HG02884 (cell line): ENCODE results near the gene REN.

ENCODE experiments used
- ATAC-seq: cut with Tn5 transposase; IDR thresholded peaks from one replicate; pipeline ENCODE4 v1.9.1; 2021; ENCODE audit warnings: mild to moderate bottlenecking, moderate library complexity; ENCODE audit not compliant: unreplicated experiment

The REN gene

DNA sequence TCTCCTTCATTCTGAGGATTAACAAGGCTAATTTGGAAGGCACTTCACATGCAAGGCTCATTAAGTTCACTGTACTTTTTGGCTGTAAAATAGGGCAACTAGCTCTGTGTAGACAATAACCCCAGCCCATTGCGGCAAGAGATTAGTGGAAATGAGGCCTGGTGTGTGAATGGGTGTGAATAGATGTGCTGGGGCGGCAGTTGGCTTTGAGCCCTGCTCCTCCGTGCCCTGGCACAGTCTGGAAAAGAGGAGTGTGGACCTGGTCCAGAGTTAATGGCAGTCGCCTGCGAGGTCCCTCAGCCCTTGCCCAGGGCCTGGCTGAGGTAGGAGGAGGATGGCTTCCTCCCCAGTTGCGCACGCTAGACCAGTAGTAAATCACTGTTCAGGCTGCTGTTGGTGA is 25.3 kb upstream of the REN start:
- no peak for ATAC-seq

GRCh38 chr1:204190212-204191211 is 24.4 kb upstream of the REN start:
- ATAC-seq = no peak

GRCh38 chr1:204188959-204189639 is 23.0 kb upstream of the REN start:
- no peak for ATAC-seq

DNA sequence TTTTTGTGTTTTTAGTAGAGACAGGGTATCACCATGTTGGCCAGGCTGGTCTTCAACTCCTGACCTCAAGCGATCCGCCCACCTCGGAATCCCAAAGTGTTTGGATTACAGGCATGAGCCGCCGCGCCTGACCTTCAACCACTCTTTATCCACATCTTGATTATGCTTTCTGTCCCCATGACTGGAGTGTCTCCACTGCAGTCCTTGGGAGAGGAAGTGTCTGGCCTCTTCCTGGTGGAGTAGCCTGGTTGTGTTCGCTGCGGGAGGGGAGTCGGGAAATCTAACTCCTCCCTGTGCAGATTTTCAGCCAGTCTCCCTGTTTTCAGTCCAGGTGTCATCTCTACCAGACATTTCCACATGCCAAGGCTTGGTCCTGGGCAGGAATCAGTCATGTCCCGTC is 20.5 kb upstream of the REN start:
- ATAC-seq = no peak

DNA sequence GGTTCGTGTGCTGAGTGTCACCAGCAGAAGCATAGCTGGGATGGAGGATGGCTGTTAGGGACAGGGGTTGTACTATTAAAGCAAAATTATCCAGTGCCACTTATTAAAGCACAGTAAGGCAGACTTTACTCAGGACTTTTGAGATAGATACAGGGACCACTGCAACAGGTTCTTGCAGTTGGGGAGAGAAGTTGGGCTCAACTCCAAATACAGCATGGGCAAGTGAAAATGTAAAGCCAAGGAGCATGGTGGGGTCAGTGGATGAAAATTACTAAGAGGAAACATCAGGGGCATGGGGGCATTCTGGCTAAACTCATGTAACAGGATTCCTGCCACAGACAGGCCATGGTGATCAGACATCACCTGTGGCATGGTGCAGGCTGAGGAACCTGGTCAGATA is 15.0 kb upstream of the REN start:
- no peak for ATAC-seq

GRCh38 chr1:204180133-204180532 is 14.0 kb upstream of the REN start:
- no peak for ATAC-seq

DNA sequence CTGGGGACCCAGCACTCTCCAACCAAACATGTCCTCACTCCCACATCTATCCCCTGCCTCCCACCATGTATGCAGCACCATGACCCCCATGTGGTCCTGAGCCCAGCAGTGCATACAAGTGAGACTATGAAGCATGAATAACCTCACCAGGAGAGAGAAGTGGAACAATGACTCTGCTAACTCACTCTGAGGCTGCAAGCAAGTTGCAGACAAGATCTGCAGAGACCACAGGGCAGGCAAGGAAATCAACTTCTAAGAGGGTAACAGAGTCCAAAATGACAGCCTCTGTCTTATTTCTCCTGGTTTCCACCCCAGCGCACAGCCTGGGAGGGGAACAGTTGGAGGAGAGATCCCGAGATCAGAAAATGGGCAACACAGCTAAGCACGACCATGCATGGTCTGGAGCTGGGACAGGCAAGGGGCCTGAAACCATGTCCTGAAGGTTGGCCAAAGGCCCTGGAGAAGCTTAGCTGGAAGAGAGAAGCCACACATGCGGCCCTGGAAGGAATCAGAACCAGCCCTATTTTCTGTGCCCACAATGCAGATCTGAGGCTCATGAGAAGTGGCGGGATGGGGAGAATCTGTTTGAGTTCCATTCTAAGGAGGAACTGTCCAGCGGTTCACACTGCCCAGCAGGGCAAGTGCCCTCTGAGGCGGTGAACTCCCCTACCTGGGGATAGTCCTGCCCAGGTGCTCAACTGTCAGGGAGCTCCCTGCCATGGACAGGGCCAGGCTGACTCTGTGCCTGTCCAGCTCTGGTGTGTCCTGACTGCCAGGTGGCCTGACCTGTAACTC is 12.5 kb upstream of the REN start:
- no peak for ATAC-seq

GRCh38 chr1:204177133-204177532 is 11.0 kb upstream of the REN start:
- ATAC-seq = no peak

DNA sequence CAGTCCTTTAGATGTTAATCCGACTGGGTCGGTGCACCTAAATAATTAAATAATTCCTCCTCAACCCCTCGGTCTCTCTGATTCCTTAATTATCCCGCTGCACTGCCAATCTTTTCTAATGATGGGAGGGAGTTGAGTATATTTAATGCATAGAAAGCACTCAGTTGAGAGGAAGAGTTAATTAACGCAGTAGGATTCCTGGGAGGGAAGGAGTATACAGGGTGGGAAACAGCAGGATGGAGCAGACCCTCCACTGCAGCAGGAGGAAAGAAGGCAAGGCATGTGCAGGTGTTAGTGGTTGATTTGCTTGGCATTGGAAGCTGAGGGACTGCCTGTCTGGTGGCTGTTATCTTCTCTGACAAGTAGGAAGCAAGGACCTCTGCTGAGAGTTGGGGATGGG is 9.9 kb upstream of the REN start:
- ATAC-seq = no peak

GRCh38 chr1:204174958-204175357 is 8.8 kb upstream of the REN start:
- ATAC-seq = no peak

DNA sequence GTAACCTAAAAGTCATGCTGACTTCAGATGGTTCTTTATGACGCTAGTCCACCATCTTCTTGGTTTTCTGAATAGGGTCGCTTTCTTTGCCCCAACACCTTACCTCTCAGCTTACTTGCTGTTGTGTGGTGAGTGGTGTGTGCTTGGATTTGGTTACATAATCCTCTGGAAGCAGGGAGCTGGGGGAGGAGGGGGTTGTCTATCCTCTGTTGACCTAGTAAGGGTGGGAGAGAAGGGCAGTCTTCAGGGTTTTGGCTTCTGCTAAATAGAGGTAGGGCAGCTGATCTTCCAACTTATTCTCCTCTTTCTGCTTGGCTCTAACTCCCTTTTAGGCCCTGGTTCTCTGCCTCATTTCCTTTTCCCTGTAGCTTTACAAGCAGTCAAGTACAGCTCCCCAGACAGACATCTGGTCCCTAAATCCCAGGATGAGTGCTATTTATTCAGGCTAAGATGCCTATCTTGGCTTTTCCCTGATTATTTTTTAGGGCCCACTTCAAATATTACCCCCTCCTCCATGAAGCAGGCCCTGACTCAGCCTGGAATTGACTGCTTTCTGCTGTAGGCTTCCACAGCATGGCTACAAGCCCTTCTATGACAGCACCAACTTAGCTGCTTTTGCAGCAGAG is 6.4 kb upstream of the REN start:
- no peak for ATAC-seq

DNA sequence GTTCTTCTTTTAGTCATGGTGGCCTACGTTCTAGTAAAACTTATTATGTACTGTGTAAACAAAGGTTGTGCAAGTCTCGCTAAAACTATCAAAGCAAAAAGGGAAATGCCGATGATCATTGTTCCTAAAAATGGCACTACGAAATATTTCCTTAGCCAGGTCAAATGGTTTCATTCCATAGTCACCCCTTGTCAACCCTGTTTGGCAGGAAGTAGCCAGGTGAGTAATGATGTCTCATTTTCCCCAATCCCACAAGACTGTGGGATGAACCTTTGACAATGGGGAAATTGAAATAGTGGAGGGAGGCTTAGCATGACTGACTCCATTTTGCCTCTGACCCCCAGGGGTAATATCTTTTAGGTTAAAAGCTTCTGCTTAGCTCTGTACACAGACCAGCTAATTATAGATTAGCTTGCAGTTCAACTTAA is 5.6 kb upstream of the REN start:
- no peak for ATAC-seq

- ATAC-seq = no peak
Observed at GRCh38 chr1:204170494-204171155, 4.5 kb upstream of the REN start.

DNA sequence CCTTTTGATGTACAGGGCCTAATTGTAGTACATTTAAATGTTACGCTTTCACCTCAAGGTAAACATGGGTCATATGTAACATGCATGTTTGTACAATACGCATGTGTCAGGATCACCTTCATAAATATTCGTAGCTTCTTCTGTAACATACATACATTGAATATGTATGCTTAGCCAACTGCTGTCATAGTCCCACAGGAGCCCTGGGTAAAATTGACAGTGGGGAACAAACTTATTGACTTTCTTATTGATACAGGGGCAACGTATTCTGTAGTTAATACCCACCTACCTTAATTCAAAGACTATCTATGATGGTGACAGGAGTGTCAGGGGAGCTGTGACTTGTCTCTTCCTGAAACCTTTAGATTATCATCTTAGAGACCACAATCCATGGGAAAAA is 3.7 kb upstream of the REN start:
- no peak for ATAC-seq

GRCh38 chr1:204167730-204168129 is 1.6 kb upstream of the REN start:
- no peak for ATAC-seq

DNA sequence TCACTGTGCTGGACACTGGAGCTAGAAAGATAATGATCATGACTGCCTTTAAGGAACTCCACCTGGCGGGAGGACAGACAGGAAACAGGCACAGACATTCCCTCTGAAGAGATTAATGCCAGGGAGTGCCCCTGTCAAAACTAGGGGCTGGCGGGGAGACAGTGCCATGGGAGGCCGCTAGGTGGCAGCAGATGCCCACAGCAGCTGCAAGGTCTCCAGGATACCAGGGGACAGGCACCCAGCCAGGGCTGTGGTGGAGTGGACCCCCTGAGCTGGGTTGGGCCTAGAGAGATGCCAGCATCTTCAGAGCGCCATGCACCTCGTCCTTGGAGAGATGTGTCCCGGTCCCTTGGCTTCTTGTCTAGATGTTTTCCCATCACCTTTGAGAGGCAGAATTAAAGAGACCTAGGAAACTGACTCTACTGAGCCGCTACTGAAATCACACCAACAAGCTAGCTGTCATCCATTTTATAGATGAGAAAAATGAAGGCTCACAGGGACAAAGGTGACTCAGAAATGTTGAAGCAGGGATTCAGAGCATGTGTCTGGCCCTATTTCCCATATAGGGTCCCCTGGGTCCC is 3.6 kb downstream of the REN start:
- ATAC-seq = no peak

- ATAC-seq = no peak
Observed at GRCh38 chr1:204161609-204162493, 4.3 kb downstream of the REN start.

- no peak for ATAC-seq
Observed at GRCh38 chr1:204157962-204158361, 8.2 kb downstream of the REN start.

- no peak for ATAC-seq
Observed at GRCh38 chr1:204155881-204156280, 10.3 kb downstream of the REN start.
